Hematopoietic multipotent progenitor cell treated with erythropoietin and hydrocortisone succinate and interleukin-3 and kit ligand, for 6 days (in vitro differentiated cells): ENCODE measurements around the gene TMEM87B.

ENCODE experiments used
- DNase-seq: peaks from one replicate; pipeline ENCODE4 v3.0.0-alpha.2; 2015

The TMEM87B gene

GRCh38 chr2:112054847-112055729, at the start of gene TMEM87B:
TMEM87B (plus strand) TSS chr2:112055269; CDS start chr2:112055592, 323 bp downstream.
- DNase-seq = peak; percentile 98

- no peak for DNase-seq
Measured at GRCh38 chr2:112005406-112006075, 49.5 kb upstream of the TMEM87B start.

- no peak for DNase-seq
Measured at GRCh38 chr2:112006076-112006410, 49.0 kb upstream of the TMEM87B start.

- no peak for DNase-seq
Measured at GRCh38 chr2:112007493-112007892, 47.6 kb upstream of the TMEM87B start.

GRCh38 chr2:112008910-112009485, 46.1 kb upstream of the TMEM87B start:
- DNase-seq = no peak

GRCh38 chr2:112010751-112011150, 44.3 kb upstream of the TMEM87B start:
- no peak for DNase-seq

GRCh38 chr2:112012556-112012955, 42.5 kb upstream of the TMEM87B start:
- DNase-seq = no peak

GRCh38 chr2:112018846-112019245, 36.2 kb upstream of the TMEM87B start:
- DNase-seq = no peak

- no peak for DNase-seq
Measured at GRCh38 chr2:112019569-112019982, 35.5 kb upstream of the TMEM87B start.

- DNase-seq = peak; percentile 44
Measured at GRCh38 chr2:112020561-112020960, 34.5 kb upstream of the TMEM87B start.

GRCh38 chr2:112021290-112021689, 33.8 kb upstream of the TMEM87B start:
- DNase-seq = no peak

GRCh38 chr2:112021781-112022231, 33.3 kb upstream of the TMEM87B start:
- DNase-seq = no peak

GRCh38 chr2:112023707-112024106, 31.4 kb upstream of the TMEM87B start:
- DNase-seq = no peak

GRCh38 chr2:112024231-112024630, 30.8 kb upstream of the TMEM87B start:
- no peak for DNase-seq

GRCh38 chr2:112024896-112025491, 30.1 kb upstream of the TMEM87B start:
- DNase-seq = no peak

GRCh38 chr2:112026509-112026908, 28.6 kb upstream of the TMEM87B start:
- peak; percentile 72 for DNase-seq

GRCh38 chr2:112027767-112028166, 27.3 kb upstream of the TMEM87B start:
- no peak for DNase-seq

- no peak for DNase-seq
Measured at GRCh38 chr2:112029164-112029563, 25.9 kb upstream of the TMEM87B start.

- no peak for DNase-seq
Measured at GRCh38 chr2:112031473-112032223, 23.4 kb upstream of the TMEM87B start.

GRCh38 chr2:112032224-112032586, 22.9 kb upstream of the TMEM87B start:
- DNase-seq = no peak

- DNase-seq = no peak
Measured at GRCh38 chr2:112032689-112033465, 22.2 kb upstream of the TMEM87B start.

- no peak for DNase-seq
Measured at GRCh38 chr2:112033600-112033999, 21.5 kb upstream of the TMEM87B start.
